CD14-positive monocyte (primary cell): ENCODE measurements around the gene DLX6. TPM values are rescaled to one million over a fixed set of nuclear protein-coding genes. Genes with fewer than 3 reads are reported as not detected.

Experiments
- DNase-seq, 3 donors: peaks; one replicate each; pipeline ENCODE4 v3.0.0-alpha.2; 2011 to 2022
- H2AFZ ChIP-seq: 2 replicates; pipeline ENCODE4 v1.6.0; 2012; ENCODE audit warnings: mild to moderate bottlenecking, low read depth, low read length, inconsistent platforms; ENCODE audit not compliant: insufficient read depth, poor library complexity, severe bottlenecking
- H3K27ac ChIP-seq, 2 donors: 1 replicate in 1 of 2; 2 replicates in 1 of 2; pipeline ENCODE4 v1.5.1; 2012 to 2013; ENCODE audit warnings: low read length in 2 of 2, control low read depth in 1 of 2, inconsistent platforms in 1 of 2, low read depth in 1 of 2, mild to moderate bottlenecking in 1 of 2
- H3K27me3 ChIP-seq, 2 donors: one replicate each; pipeline versions ENCODE4 v1.6.0 to v1.6.1; 2011 to 2013; ENCODE audit warnings: low read length in 2 of 2; ENCODE audit not compliant: control insufficient read depth in 2 of 2, insufficient read depth in 2 of 2
- H3K36me3 ChIP-seq, 2 donors: replicated peaks in 1 of 2; 1 replicate in 1 of 2; 2 replicates in 1 of 2; pipeline versions ENCODE4 v1.5.1 to v1.6.1; 2012 to 2013; ENCODE audit warnings: low read length in 2 of 2, control low read depth in 1 of 2, inconsistent platforms in 1 of 2, mild to moderate bottlenecking in 1 of 2; ENCODE audit not compliant: insufficient read depth in 2 of 2, control insufficient read depth in 1 of 2
- H3K4me1 ChIP-seq, 2 donors: 1 replicate in 1 of 2; 2 replicates in 1 of 2; pipeline versions ENCODE4 v1.5.1 to v1.6.1; 2012 to 2013; ENCODE audit warnings: low read length in 2 of 2, control low read depth in 1 of 2, inconsistent platforms in 1 of 2, mild to moderate bottlenecking in 1 of 2, moderate library complexity in 1 of 2; ENCODE audit not compliant: insufficient read depth in 2 of 2, control insufficient read depth in 1 of 2
- H3K4me2 ChIP-seq: replicated peaks from 2 replicates; pipeline ENCODE3; 2012; ENCODE audit warnings: low read length, moderate library complexity, mild to moderate bottlenecking; ENCODE audit not compliant: poor library complexity, severe bottlenecking; ENCODE audit errors: extremely low read depth
- H3K4me3 ChIP-seq, 3 experiments: fragments of 200-600 bp in 1 of 3; sonication (generic) in 1 of 3; replicated peaks in 1 of 3; 1 replicate in 2 of 3; 2 replicates in 1 of 3; pipeline ENCODE4 v1.5.1; 2011 to 2013; ENCODE audit warnings: low read length in 3 of 3, mild to moderate bottlenecking in 3 of 3, control low read depth in 2 of 3, low read depth in 2 of 3, inconsistent platforms in 1 of 3, moderate library complexity in 1 of 3
- H3K79me2 ChIP-seq: 2 replicates; pipeline ENCODE4 v1.6.0; 2012; ENCODE audit warnings: mild to moderate bottlenecking, control low read depth, inconsistent platforms, low read length, moderate library complexity; ENCODE audit not compliant: insufficient read depth
- H3K9ac ChIP-seq: 2 replicates; pipeline ENCODE4 v1.6.0; 2017; ENCODE audit warnings: low read length, mild to moderate bottlenecking; ENCODE audit not compliant: insufficient read depth, poor library complexity, severe bottlenecking
- H3K9me3 ChIP-seq, 2 donors: replicated peaks in 1 of 2; 1 replicate in 1 of 2; 2 replicates in 1 of 2; pipeline versions ENCODE4 v1.5.1 to v1.6.1; 2012 to 2013; ENCODE audit warnings: low read length in 2 of 2, control low read depth in 1 of 2; ENCODE audit not compliant: control insufficient read depth in 1 of 2, insufficient read depth in 1 of 2
- H4K20me1 ChIP-seq: 2 replicates; pipeline ENCODE4 v1.6.0; 2012; ENCODE audit warnings: mild to moderate bottlenecking, low read length, control low read depth, moderate library complexity; ENCODE audit not compliant: insufficient read depth
- H3K27ac Mint-ChIP-seq, 7 donors: one replicate each; pipeline ENCODE4 v1.8.0; 2020; ENCODE audit warnings: mild to moderate bottlenecking in 7 of 7, mixed read lengths in 7 of 7, moderate library complexity in 6 of 7, inconsistent platforms in 2 of 7
- H3K27me3 Mint-ChIP-seq, 3 donors: one replicate each; pipeline ENCODE4 v1.8.0; 2021 to 2022; ENCODE audit warnings: low read depth in 3 of 3, mild to moderate bottlenecking in 3 of 3, mixed read lengths in 3 of 3, moderate library complexity in 3 of 3, inconsistent platforms in 1 of 3
- H3K36me3 Mint-ChIP-seq, 2 donors: one replicate each; pipeline ENCODE4 v1.8.0; 2020; ENCODE audit warnings: mixed read lengths in 2 of 2, inconsistent platforms in 1 of 2, mild to moderate bottlenecking in 1 of 2
- H3K4me1 Mint-ChIP-seq: one replicate; pipeline ENCODE4 v1.8.0; 2020; ENCODE audit warnings: mild to moderate bottlenecking, mixed read lengths
- H3K4me3 Mint-ChIP-seq, 2 donors: one replicate each; pipeline ENCODE4 v1.8.0; 2020; ENCODE audit warnings: mild to moderate bottlenecking in 2 of 2, mixed read lengths in 2 of 2, moderate library complexity in 1 of 2
- H3K9me3 Mint-ChIP-seq, 7 donors: one replicate each; pipeline ENCODE4 v1.8.0; 2020 to 2022; ENCODE audit warnings: mixed read lengths in 7 of 7, mild to moderate bottlenecking in 6 of 7, moderate library complexity in 6 of 7, inconsistent platforms in 2 of 7
- WGBS: methylation state at CpG from one replicate; pipeline ENCODE4 v1.1.5; 2013; ENCODE audit warnings: missing lambda C conversion rate; ENCODE audit not compliant: insufficient coverage; 5-methylcytosine and 5-hydroxymethylcytosine counted together
- intact Hi-C, 2 donors: fragments of 100-400 bp; cut with micrococcal nuclease; formaldehyde crosslinking; loops; one replicate each; pipeline versions ENCODE4 v1.15.0 to v1.15.1; 2023
- polyA plus RNA-seq, 3 donors: library from polyadenylated mRNA; depleted of rRNA in 1 of 3; unstranded in 2 of 3; stranded (reverse) in 1 of 3; fragments of 300-500 nt in 2 of 3; fragments of >200 nt in 1 of 3; fragmentation: Illumina TruSeq in 2 of 3; gene quantifications; 1 replicate in 2 of 3; 2 replicates in 1 of 3; pipeline ENCODE4 v1.2.3, GENCODE V29; 2012 to 2021
- TF ChIP-seq, protein P1 (sequence below): fragments of 200-600 bp; IDR thresholded peaks from one replicate; pipeline ENCODE4 v1.8.0; 2022; ENCODE audit warnings: antibody characterized with exemption, mild to moderate bottlenecking

The DLX6 gene
- polyA plus RNA-seq, 3 donors: not detected

DNA sequence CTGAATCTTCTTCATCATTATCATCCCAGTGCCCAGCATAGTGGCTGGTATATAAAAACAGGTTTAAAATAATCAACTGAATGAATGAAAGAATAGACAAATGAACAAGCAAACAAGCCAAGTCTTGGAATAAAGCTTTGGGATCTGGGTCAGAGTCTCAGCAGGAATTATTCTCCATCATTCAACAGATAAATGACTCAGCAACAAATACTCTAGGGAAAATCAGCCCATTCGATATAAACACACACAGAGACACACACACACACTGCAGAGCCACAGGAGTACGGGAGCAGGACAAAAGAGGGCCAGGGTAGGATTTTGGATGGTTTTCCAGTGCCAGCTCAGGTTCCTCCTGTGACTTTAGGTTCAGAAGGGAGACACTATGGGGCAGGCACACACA lies 29.2 kb upstream of the DLX6 start:
- H3K4me1 Mint-ChIP-seq: no peaks in the 10 kb centered on the region
- peaks cover 0 to 5% (median 0%) of the 10 kb centered on the region in 7 donors for H3K9me3 Mint-ChIP-seq
- Histone ChIP-seq H3K4me1 (no peaks in the 10 kb centered on the region), H3K79me2 (no peaks in the 10 kb centered on the region), H3K27ac (no peak overlapping the region), H4K20me1 (no peaks in the 10 kb centered on the region), H3K4me2 (no peak overlapping the region), H3K27me3 (peaks cover 0 to 3% of the 10 kb centered on the region in 2 donors), H3K9ac (no peak overlapping the region), H3K36me3 (no peaks in the 10 kb centered on the region), H3K4me3 (no peak overlapping the region), H2AFZ (no peak overlapping the region), H3K9me3 (no peaks in the 10 kb centered on the region)
- no peak overlapping the region for H3K27ac Mint-ChIP-seq
- no CpG with 5 or more reads among the region's 2 CpGs for WGBS
- intact Hi-C loops: no loop called here
- peaks cover 1 to 5% (median 5%) of the 10 kb centered on the region in 3 donors for H3K27me3 Mint-ChIP-seq
- TF ChIP-seq, protein P1, sequence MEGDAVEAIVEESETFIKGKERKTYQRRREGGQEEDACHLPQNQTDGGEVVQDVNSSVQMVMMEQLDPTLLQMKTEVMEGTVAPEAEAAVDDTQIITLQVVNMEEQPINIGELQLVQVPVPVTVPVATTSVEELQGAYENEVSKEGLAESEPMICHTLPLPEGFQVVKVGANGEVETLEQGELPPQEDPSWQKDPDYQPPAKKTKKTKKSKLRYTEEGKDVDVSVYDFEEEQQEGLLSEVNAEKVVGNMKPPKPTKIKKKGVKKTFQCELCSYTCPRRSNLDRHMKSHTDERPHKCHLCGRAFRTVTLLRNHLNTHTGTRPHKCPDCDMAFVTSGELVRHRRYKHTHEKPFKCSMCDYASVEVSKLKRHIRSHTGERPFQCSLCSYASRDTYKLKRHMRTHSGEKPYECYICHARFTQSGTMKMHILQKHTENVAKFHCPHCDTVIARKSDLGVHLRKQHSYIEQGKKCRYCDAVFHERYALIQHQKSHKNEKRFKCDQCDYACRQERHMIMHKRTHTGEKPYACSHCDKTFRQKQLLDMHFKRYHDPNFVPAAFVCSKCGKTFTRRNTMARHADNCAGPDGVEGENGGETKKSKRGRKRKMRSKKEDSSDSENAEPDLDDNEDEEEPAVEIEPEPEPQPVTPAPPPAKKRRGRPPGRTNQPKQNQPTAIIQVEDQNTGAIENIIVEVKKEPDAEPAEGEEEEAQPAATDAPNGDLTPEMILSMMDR: no peak
- DNase-seq: no peak
- no peaks in the 10 kb centered on the region for H3K36me3 Mint-ChIP-seq
- H3K4me3 Mint-ChIP-seq: no peak overlapping the region

DNA sequence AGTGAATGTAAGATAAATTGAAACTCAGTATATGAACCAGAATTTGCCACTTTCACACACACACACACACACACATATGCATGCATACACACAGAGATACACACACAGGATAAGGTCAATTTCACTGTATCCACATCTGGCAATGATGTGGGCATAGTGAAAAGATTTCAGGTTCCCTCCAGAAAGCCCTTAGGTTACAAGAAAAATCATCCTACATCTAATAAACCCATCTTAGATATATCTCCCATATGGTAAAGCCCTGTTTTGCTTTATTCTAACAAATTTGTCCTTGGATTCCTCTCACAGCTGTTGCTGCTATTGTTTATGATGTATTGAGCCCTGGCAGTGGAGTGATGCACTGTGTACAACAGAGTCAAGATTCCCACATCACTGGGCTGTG lies 27.9 kb upstream of the DLX6 start:
- Histone ChIP-seq H3K9me3 (no peaks in the 10 kb centered on the region), H3K36me3 (no peaks in the 10 kb centered on the region), H3K4me1 (no peaks in the 10 kb centered on the region), H3K27ac (no peak overlapping the region), H4K20me1 (no peaks in the 10 kb centered on the region), H3K4me3 (no peak overlapping the region), H3K79me2 (no peaks in the 10 kb centered on the region), H3K27me3 (peaks cover 0 to 3% of the 10 kb centered on the region in 2 donors), H3K4me2 (no peak overlapping the region), H2AFZ (no peak overlapping the region), H3K9ac (no peak overlapping the region)
- TF ChIP-seq, protein P1: no peak
- intact Hi-C loops: no loop called here
- Mint-ChIP-seq H3K9me3 (peaks cover 0 to 5% (median 1%) of the 10 kb centered on the region in 7 donors), H3K4me1 (no peaks in the 10 kb centered on the region), H3K36me3 (no peaks in the 10 kb centered on the region), H3K4me3 (no peak overlapping the region), H3K27me3 (peaks cover 3 to 9% (median 7%) of the 10 kb centered on the region in 3 donors), H3K27ac (no peak overlapping the region)
- no peak for DNase-seq
